C4-2B (cell line): Measurements from ENCODE around the gene PLA2G4A.
"Not testable (repeated sequence)": the region's sequence is repeated elsewhere in the genome, so short reads cannot be mapped to it uniquely, and the experiment has no call there.

Experiments used
- H3K27ac ChIP-seq: fragments of 450-650 bp; 2 replicates; pipeline ENCODE4 v1.5.1; 2017
- CTCF ChIP-seq: fragments of 450-650 bp; conservative IDR thresholded peaks from 2 replicates; pipeline ENCODE4 v1.5.1; 2017; ENCODE audit warnings: mild to moderate bottlenecking
- ZFX ChIP-seq: fragments of 450-650 bp; IDR thresholded peaks from 2 replicates; pipeline ENCODE4 v1.6.1; 2017

Gene PLA2G4A

GRCh38 chr1:186917106-186917786 lies 88.5 kb downstream of the PLA2G4A start:
- not testable (repeated sequence) for H3K27ac ChIP-seq
- TF ChIP-seq CTCF: peak; percentile 69

GRCh38 chr1:186921386-186921785 lies 92.6 kb downstream of the PLA2G4A start:
- H3K27ac ChIP-seq: not testable (repeated sequence)

- not testable (repeated sequence) for H3K27ac ChIP-seq
Observed at GRCh38 chr1:186922814-186923213, 94.1 kb downstream of the PLA2G4A start.

GRCh38 chr1:186923486-186923885 lies 94.7 kb downstream of the PLA2G4A start:
- TF ChIP-seq CTCF (no peak), ZFX (no peak)
- H3K27ac ChIP-seq: no peak overlapping the region

- TF ChIP-seq CTCF: no peak
- no peak for TF ChIP-seq ZFX
- no peak overlapping the region for H3K27ac ChIP-seq
Observed at GRCh38 chr1:186925881-186926669, 97.3 kb downstream of the PLA2G4A start.

- no peak for TF ChIP-seq CTCF
- no peak for TF ChIP-seq ZFX
- no peak overlapping the region for H3K27ac ChIP-seq
Observed at GRCh38 chr1:186927884-186928283, 99.1 kb downstream of the PLA2G4A start.

GRCh38 chr1:186930238-186930637 lies 101.5 kb downstream of the PLA2G4A start:
- TF ChIP-seq CTCF (no peak), ZFX (no peak)
- no peak overlapping the region for H3K27ac ChIP-seq

- H3K27ac ChIP-seq: no peak overlapping the region
- TF ChIP-seq CTCF (no peak), ZFX (no peak)
Observed at GRCh38 chr1:186937016-186937670, 108.4 kb downstream of the PLA2G4A start.
